Measurements from ENCODE around the gene SLC25A33.

Gene SLC25A33

DNA sequence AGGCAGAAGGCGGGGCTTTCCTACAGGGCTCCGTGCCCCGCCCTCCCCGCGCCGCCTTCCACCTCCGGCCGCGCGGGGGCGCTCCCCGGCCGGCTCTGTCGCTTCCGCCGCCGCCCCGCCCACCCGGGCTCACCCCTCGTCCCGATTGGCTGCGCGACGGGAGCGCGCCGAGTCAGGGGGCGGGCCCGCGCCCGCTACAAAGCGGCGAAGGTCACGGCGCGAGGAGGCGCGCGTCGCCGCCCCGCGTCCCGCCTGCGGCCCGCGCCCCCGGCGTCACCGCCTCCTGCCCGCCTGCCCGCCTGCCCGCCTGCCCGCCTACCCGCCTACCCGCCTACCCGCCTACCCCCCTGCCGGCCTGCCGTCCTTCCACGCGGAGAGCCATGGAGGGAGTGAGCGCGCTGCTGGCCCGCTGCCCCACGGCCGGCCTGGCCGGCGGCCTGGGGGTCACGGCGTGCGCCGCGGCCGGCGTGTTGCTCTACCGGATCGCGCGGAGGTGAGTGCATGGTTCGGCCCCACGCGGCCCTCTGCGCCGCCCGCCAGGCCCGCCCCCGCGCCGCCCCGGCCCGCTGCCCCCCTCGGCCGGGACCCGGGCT is 49.4 kb downstream of the SLC25A33 start, which contains the start of gene TMEM201:
Gene TMEM201, plus strand, starts transcription at position 361 of the 593 bp plus-strand sequence. Its CDS starts 20 bp downstream, at position 381.
- DNase-seq (ENCODE audit: low read depth) = peak; percentile 81

DNA sequence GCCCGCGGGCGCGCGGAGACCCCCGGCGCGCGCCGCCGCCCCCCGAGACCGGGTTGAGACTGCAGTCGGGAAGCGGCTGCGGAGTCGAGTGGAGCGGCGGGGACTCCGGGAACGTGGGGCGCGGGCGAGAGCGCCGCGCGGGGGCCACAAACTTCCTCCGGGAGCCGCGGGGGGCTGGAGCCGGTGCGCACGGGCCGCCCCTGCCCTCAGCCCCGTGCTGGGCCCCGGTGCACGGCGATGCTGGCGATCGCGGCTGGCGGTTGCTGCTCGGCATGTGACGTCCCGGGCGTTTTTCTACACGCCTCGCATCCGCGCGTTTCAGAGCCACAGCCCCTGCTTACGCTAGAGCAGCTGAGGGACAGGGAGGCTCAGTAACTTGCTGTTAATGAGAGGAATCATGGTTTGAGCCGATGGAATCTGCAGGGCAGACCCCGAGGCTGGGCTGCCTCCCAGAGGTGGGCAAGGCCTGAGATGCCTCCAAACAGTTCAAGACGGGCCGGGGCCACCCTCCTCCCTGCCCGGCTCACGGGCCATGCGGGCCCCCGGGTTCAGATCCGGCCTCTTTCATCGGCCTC is 50.0 kb downstream of the SLC25A33 start:
- no peak for DNase-seq (ENCODE audit: low read depth)

DNA sequence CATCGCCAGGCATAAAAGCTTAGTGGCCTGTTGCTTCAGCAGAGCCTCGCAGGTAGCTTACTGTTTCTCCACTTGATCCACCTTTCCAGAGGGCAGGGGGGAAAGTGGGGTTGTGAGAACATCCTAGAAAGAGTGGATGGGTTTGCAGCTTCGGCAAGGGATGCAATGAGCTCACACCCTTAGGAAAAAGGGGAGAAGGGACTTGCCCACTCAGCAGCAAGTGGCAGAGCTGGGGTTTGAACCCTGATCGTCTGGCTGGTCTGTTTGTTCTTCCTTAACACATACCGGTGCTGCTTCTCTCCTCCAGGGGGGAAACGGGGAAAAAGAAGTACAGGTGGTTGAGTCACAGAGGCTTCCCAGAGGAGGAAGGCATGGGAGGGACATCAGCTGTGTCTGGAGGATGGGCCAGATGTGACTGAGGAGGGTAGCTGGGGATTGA is 50.5 kb downstream of the SLC25A33 start:
- DNase-seq (ENCODE audit: low read depth) = no peak

DNA sequence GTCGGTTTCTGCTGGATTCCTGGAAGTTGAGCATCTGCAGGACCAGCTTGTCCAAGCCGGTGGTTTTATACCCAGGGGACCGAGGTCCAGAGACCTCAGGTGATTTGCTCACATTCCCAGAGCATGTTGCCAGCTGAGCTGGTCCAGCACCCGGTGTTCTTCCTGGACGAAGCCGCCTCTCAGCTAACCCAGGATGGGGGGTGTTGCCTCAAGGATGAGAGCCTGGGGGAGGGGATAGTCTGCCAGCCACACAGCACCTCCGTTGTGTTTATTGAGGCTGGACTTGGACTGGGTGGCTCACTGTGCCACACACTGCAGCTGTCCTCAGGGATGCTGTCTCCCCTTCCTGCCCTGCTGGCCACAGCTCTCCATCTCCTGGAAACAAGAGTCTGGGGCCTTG is 50.9 kb downstream of the SLC25A33 start:
- DNase-seq (ENCODE audit: low read depth) = no peak

DNA sequence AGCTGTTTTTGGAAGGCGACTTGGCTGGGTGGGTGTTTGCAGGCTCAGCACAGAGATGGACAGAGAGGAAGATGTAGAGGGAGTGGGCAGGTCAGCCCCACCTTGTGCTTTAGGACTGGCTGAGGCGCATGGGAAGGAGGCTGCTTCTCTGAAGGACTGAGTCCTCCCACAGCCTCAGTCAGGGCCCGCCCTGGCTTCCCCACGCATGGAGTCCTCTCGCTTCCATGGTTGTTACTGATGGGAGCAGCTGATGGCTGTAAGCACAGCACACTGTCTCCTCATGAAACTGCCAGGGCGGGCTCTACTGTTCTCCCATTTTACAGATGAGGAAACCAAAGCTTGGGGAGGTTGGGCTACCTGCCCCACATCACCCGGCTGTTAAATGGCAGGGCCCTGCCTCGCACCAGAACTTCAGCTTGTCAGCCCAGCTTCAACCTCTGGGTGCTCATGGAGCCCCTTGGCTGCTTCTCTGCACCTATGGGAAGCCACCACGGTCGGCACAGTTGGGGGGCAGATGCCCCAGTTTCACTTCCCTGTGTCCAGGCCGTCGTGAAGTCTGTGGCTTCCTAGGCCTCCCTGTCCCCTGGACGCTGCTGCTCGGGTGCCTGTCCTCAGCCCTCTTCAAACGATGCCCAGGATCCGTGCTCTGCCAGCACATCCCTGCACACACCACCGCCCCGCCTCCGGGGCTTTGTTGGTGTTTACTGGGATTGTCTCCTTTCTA is 51.8 kb downstream of the SLC25A33 start:
- no peak for DNase-seq (ENCODE audit: low read depth)

DNA sequence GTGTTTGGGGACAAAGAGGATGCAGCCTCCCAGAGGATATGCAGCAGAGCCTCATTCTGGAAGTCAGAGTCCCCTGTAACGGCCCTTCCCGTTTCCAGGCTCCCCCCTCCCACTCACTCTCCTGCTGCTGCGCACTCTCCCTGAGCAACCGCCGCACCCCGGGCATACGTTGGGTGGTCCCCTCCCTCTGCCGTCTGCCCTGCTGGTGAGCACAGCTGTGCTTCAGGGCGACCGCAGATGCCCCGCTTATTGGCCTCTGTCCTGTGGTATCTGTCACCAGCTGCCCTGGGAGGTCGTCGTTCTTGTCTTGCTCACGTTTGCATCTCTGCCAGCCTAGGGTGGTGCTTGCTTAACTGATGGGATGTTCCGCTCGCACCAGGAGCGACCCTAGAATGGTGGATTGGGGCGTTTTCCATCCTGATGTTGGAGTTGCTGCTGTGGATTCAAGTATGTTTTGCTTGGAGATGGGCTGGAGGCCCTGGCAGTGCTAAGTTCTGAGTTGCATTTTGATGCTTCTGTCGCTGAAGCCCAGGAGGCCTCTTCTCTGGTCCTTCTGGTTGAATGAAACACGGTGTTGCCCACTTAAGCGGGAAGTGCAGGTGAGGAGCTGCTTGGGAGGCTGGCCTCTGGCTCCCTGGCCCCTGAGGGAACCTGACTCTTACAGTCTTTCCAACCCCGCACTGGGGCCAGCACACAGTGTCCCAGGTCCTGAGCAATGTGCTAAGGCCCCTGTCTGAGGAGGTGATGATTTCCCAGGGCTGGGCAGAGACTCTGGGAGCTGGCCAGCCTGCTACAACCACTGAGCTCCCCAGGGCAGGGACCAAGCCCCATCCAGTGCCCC is 52.6 kb downstream of the SLC25A33 start:
- DNase-seq (ENCODE audit: low read depth) = no peak

DNA sequence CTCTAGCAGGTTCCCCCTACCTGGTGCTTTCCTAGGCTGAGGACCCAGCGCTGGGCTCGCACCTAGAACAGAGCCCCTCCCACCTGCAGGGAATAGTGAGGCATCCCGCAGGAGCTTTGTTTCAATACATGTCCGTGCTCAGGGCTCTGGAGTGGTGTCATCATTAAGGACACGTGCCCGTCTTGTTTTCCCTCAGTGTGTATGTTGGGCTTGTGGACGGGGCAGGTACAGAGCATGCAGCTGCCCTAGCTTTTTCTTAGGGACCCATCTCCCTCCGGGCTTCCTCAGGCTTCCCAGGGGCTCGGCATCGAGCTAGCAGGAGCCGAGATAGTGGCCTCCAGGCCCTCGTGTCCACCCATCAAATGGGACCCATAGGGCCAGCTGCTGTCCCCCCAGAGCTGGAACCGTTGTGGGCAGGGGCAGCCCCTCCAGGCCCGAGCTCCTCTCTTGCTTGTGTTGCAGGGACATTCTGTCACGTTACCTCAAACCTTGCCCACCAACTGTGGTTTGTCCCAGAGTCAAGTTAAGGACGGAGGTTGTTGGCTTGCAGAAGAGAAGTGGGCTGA is 53.3 kb downstream of the SLC25A33 start:
- DNase-seq (ENCODE audit: low read depth) = no peak

DNA sequence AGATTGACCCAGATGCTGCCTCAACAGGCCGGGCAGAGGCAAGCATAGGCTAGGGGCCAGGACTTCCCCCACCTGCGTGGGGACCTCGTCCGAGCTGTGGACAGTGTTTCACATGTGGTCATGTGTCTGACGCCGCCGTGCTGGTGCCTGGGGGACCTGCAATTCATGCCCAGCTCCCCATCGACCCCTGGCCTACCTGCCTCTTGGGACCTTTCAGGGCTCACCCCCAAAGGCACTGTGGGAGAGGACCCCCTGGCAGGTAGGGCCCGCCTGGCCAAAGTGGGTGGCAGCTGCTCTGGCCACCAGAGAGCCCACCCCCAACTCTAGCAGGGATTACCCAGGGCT is 53.9 kb downstream of the SLC25A33 start:
- no peak for DNase-seq (ENCODE audit: low read depth)

DNA sequence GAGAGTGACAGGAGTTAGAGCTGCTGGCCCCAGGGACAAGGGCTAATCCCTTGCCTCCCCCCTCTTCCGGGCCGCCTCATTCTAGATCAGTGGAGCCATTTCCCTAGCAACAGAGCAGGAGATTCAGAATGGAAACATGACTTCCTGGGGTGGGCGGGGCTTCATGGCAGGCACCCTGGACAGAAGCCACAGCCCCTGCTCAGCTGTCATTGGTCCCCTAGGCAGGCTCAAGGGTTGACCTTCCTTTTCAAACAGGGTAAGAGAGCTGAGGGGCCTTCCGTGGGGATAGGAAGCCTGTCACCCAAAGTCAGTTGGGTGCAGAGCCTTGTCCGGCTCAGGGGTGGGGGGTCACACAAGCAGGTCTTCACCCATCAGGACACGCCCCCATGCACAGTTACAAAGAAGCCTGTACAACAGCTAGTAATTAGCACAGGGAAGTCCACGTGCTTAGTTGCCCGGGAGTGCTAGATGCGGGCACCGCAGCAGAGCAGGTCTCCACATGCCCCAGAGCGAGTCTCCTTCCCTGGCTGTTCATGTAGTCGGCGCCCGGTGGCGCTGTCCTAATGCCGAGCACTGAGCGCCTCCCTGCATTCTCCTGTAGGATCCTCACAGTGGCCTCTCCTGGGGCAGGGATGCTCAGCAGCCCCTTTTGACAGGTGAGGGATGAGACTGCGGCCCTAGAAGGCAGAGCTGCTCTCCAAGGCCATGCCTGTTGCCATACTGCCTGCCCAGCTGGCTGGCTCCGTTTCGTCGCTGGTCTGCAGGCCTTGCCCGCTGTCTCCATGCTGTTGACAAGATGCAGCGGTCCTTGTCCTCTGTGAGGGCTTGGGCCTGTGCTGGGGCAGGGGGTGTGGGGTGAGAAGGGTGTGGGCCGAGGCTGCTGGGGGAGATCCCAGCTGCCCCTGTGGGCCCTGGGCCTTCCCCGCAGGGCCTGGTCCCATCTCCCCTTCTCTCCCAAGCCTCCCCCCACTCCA is 54.5 kb downstream of the SLC25A33 start:
- DNase-seq (ENCODE audit: low read depth) = no peak

DNA sequence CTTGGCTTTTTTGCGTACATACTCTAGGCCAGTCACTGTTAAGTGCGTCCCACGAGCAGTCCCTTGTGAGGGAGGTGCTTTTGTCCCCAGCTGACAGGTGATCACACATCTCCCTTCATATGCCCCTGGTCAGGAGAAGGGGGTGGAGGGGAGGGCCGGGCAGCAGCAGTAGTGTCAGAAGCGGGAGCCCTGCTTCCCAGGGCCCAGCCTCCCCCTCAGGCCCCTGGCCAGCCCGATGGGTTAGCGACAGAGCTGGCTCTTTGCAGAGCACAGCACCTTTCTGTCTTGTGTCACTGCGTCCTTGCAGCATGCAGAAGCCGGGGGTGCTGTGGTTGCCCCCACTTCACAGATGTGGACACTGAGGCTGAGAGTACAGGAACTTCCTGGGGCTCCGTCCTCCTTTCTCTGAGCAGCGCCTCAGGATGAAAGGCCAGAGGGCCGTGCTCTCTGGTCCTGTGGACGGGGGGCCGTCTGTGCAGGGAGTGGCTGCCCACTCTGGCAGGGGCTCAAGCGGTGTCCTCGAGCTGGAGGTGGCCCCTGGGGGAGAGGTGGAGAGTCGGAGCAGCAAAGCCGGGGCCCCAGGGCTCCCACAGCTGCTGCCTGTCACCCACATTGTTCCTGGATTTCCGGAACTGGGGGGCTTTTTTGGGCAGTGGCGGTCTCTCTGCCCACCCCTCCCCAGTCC is 55.3 kb downstream of the SLC25A33 start:
- no peak for DNase-seq (ENCODE audit: low read depth)

DNA sequence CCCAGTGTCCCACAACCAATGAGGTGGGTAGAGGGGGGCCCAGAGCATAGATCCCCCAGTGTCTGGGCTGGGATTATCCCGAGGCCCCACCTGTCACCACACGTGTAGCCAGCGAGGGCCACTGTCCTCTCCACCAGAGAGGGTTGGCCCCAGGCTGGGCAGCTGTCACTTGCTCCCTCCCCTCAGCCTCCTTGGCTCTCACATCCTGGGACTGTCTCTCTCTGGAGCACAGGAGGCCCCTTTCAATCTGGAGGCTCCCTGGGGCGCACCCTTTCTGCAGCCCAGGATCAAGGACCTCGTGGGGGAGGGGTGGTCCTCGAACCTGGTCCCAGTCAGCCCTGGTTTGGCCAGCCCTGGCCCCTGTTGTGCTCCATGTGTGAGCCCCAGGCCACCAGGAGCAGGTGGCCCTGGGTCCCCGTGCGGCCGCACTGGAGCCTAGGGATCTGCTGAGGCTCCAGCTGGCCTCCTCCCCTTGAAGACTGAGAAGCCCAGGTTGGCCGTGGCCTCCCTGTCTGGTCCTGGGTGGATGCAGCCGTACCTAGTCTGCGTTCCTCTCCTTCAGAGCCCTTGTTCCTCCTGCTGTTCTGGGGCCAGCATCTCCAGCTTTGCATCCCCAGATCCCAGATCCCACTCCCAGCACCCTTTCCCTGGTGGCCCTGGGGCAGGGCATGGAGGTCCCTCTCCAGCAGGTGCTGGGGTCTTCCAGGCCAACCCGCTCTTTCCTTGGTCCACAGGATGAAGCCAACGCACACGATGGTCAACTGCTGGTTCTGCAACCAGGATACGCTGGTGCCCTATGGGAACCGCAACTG is 56.1 kb downstream of the SLC25A33 start:
- no peak for DNase-seq (ENCODE audit: low read depth)

DNA sequence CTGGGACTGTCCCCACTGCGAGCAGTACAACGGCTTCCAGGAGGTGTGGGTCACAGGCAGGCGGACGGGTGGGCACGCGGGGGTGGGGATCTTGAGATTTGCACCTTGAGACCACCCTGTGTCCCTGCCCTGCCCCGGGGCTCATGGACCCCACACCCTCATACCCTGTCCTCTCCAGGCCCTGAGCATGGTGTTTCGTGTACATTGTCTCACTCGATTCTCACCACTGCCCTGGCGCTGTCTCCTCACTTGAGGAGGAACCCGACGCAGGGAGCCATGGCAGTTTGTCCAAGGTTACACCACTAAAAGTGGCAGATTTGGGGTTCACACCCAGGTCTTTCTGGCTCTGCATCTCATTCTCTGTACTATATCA is 56.7 kb downstream of the SLC25A33 start:
- no peak for DNase-seq (ENCODE audit: low read depth)

DNA sequence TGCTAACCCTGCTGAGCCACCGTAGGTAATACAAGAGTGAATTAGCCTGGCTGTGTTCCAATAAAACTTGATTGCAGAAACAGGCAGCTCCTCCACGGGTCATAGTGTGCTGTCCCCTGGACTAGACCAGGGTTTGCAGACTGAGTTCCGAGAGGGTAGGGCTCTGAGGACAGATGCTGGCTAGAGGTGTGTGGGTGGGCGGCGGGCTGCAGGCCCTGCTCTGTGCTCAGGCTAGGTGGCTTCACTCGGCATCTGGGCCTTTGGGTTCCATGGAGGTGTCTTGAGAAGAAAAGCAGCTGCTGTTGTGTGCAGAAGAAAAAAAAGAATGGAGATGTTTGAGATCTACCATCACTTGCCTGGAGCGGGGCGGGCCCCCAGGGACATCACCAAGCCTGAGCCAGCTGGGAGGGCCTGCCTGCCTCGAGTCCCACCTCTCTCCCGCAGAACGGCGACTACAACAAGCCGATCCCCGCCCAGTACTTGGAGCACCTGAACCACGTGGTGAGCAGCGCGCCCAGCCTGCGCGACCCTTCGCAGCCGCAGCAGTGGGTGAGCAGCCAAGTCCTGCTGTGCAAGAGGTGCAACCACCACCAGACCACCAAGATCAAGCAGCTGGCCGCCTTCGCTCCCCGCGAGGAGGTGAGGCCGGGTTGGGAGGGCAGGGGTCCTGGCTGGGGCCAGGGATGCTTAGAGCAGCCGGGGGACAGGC is 57.3 kb downstream of the SLC25A33 start:
- DNase-seq (ENCODE audit: low read depth) = no peak

DNA sequence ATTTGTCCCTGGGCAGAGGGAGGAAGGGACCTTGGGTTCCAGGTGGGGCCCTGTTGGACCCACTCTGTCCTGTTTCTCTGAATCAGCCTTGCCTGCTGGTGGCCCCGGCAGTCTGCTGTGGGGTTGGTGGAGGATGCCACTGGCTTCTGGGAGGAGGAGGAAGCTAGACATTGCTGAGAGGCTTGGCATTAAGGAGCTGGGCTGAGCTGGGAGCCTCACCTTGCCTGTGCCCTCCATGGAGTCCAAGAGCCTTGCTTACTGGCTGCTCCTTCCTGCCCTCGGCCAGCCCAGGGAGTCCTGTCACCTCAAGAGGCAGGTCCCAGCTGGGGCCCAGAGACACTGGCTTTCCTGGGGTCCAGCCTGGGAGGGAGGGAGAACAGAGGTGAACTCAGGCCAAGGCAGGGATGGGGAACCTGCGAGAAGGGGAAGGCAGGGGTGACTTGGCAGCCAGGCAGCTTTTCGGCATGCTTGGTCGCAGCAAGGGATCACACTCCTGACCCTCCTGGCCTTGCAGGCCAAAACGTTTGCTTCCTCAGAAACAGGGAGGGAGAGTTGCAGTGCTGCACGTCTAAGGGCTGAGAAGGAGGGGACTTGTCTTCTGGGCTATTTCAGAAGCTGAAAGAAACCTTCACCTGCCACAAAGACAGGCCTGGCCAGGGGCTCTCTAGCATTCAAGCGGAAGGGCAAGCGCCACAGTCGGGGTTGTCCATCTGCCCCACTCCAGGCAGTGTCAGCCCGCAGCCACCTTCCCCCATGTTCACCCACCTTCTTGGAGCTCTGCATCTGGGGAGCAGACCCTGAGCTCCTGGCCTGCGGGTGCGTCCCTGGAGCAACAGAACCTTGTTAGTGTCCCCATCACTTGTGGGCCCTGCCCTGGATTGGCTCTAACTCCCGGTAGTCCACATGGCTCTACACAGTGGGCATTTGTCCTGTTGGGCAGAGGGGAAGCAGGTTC is 58.4 kb downstream of the SLC25A33 start:
- no peak for DNase-seq (ENCODE audit: low read depth)

DNA sequence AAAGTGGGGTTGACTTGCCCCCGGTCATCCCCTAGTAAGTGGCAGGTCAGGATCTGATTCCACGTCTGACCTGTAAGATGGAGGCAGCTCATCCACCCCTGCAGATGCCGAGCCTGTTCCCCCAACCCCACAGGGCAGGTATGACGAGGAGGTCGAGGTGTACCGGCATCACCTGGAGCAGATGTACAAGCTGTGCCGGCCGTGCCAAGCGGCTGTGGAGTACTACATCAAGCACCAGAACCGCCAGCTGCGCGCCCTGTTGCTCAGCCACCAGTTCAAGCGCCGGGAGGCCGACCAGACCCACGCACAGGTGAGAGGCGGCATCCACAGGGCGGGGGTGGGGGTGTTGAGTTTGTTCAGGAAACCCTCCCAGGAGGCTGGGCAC is 59.0 kb downstream of the SLC25A33 start:
- no peak for DNase-seq (ENCODE audit: low read depth)

DNA sequence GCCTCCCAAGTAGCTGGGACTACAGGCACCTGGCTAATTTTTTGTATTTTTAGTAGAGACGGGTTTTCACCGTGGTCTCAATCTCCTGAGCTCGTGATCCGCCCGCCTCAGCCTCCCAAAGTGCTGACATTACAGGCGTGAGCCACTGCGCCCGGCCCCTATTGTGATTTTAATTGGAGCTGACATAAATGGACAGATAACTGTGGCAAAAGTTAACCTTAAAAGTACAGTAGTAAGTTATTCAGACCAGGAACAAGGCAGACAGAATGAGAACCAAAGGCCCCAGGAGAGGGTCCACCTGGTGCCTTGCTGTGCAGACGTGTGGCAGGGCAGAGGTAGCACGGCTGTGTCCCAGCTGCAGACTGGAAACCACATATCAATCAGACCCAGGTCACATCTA is 60.5 kb downstream of the SLC25A33 start:
- DNase-seq (ENCODE audit: low read depth) = no peak

DNA sequence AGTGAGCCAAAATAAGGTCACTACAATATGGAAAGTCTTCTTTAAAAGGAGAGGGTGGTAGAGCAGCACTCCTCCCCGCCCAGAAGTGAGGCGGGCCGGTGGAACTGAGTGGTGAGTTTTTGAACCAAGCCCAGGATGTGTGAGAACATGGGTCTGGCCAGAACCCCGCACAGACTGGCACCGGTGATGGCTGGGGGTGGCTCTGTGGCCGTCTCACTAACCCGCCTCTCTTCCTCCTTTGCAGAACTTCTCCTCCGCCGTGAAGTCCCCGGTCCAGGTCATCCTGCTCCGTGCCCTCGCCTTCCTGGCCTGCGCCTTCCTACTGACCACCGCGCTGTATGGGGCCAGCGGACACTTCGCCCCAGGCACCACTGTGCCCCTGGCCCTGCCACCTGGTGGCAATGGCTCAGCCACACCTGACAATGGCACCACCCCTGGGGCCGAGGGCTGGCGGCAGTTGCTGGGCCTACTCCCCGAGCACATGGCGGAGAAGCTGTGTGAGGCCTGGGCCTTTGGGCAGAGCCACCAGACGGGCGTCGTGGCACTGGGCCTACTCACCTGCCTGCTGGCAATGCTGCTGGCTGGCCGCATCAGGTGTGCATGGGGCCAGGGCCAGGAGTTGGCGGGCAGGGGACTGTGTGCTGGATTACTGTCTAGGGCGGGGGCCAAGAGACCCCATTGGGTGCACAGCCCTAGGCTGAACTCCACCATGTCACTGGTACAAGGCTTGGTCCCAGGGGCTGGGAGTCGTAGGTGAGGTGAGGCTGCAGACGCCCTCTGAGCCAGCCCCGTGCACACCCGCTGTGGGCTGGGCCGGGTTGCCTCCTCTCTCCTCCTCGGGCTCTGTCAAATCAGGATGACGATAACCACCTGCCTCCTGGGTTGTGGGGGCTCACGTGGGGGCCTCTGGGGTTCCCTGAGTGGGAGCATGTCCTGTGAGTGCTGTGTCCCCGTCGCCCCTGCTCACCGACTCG is 61.9 kb downstream of the SLC25A33 start:
- no peak for DNase-seq (ENCODE audit: low read depth)
